Activated naive CD4-positive, alpha-beta T cell treated with anti-CD3 and anti-CD28 coated beads, Interleukin-2, amount 10 ng/mL, durations not matched to agents 7 days and 5 days (primary cell): ENCODE data around the gene KLHDC10.
"Not testable (repeated sequence)": the region's sequence is repeated elsewhere in the genome, so short reads cannot be mapped to it uniquely, and the experiment has no call there.

Source experiments
- CTCF ChIA-PET: fragments of 350-600 bp; sonication (Branson Sonifier 250); formaldehyde crosslinking; loops from one replicate; lab custom pipeline; 2021; ENCODE audit warnings: antibody characterized with exemption; lab: Charles Lee
- DNase-seq: peaks from one replicate; pipeline ENCODE4 v3.0.0-alpha.2; 2020
- H3K27ac Mint-ChIP-seq: one replicate; pipeline ENCODE4 v1.8.0; 2021; ENCODE audit warnings: mild to moderate bottlenecking, moderate library complexity, mixed read lengths
- H3K27me3 Mint-ChIP-seq: one replicate; pipeline ENCODE4 v1.8.0; 2021; ENCODE audit warnings: mild to moderate bottlenecking, mixed read lengths
- H3K36me3 Mint-ChIP-seq: one replicate; pipeline ENCODE4 v1.8.0; 2021; ENCODE audit warnings: mixed read lengths
- H3K4me1 Mint-ChIP-seq: one replicate; pipeline ENCODE4 v1.8.0; 2021; ENCODE audit warnings: mixed read lengths
- H3K4me3 Mint-ChIP-seq: one replicate; pipeline ENCODE4 v1.8.0; 2021; ENCODE audit warnings: mild to moderate bottlenecking, moderate library complexity, mixed read lengths
- H3K9me3 Mint-ChIP-seq: one replicate; pipeline ENCODE4 v1.8.0; 2021; ENCODE audit warnings: mixed read lengths

Gene KLHDC10

GRCh38 chr7:130114776-130115175, 44.4 kb downstream of the KLHDC10 start:
- Mint-ChIP-seq H3K27me3 (no peaks in the 10 kb centered on the region), H3K4me1 (no peaks in the 10 kb centered on the region), H3K4me3 (no peak overlapping the region), H3K27ac (no peak overlapping the region), H3K36me3 (peaks cover 11% of the 10 kb centered on the region), H3K9me3 (no peaks in the 10 kb centered on the region)
- no peak for DNase-seq
- CTCF ChIA-PET = interaction anchor here (0.6 kb wide), 1 partner anchor 11 kb away, joined by 3 read pairs; no protein-coding TSS in a partner anchor

DNA sequence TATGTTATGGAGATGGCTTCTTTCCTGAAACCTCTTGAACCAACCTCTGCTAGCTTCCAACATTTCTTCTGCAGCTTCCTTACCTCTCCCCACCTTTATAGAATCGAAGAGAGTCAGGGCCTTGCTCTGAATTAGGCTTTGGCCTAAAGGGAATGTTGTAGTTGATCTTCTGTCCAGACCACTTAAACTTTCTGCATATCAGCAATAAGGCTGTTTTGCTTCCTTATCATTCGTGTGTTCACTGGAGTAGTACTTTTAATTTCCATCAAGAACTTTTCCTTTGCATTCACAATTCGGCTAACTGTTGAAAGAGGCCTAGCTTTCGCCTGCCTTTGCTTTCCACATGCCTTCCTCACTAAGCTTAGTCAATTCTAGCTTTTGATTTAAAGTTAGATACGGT, 48.0 kb downstream of the KLHDC10 start:
- no peak overlapping the region for H3K4me3 Mint-ChIP-seq
- no peak for DNase-seq
- peaks cover 8% of the 10 kb centered on the region for H3K4me1 Mint-ChIP-seq
- H3K9me3 Mint-ChIP-seq = no peaks in the 10 kb centered on the region
- H3K27ac Mint-ChIP-seq = no peak overlapping the region
- CTCF ChIA-PET = no interaction called here
- H3K27me3 Mint-ChIP-seq = no peaks in the 10 kb centered on the region
- peaks cover 27% of the 10 kb centered on the region for H3K36me3 Mint-ChIP-seq

DNA sequence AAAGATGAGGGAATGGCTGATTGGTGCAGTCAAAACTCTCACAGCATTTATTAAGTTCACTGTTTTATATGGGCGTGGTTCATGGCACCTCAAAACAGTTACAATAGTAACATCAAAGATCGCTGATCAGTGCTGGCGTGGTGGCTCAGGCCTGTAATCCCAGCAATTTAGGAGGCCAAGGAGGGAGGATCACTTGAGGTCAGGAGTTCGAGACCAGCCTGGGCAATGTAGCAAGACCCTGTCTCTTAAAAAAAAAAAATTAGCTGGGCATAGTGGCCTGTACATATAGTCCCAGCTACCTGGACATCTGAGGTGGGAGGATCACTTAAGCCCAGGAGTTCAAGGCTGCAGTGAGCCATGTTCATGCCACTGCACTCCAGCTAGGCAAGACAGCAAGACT, 48.5 kb downstream of the KLHDC10 start:
- Mint-ChIP-seq H3K4me1 (peaks cover 8% of the 10 kb centered on the region), H3K9me3 (no peaks in the 10 kb centered on the region), H3K27ac (no peak overlapping the region), H3K27me3 (no peaks in the 10 kb centered on the region), H3K36me3 (peaks cover 30% of the 10 kb centered on the region), H3K4me3 (no peak overlapping the region)
- DNase-seq = no peak
- CTCF ChIA-PET = no interaction called here

- Mint-ChIP-seq H3K4me3 (no peak overlapping the region), H3K36me3 (peaks cover 38% of the 10 kb centered on the region), H3K9me3 (no peaks in the 10 kb centered on the region), H3K27ac (no peak overlapping the region), H3K4me1 (peaks cover 8% of the 10 kb centered on the region), H3K27me3 (no peaks in the 10 kb centered on the region)
- CTCF ChIA-PET = no interaction called here
- DNase-seq = no peak
Observed at GRCh38 chr7:130123501-130123900, 53.2 kb downstream of the KLHDC10 start.

GRCh38 chr7:130124711-130125110, 54.4 kb downstream of the KLHDC10 start:
- H3K27me3 Mint-ChIP-seq = no peaks in the 10 kb centered on the region
- peaks cover 8% of the 10 kb centered on the region for H3K4me1 Mint-ChIP-seq
- CTCF ChIA-PET = no interaction called here
- DNase-seq = no peak
- H3K9me3 Mint-ChIP-seq = no peaks in the 10 kb centered on the region
- H3K4me3 Mint-ChIP-seq = no peak overlapping the region
- H3K27ac Mint-ChIP-seq = no peak overlapping the region
- peaks cover 44% of the 10 kb centered on the region for H3K36me3 Mint-ChIP-seq

- not testable (repeated sequence) for H3K4me1 Mint-ChIP-seq, DNase-seq, H3K27ac Mint-ChIP-seq, H3K4me3 Mint-ChIP-seq, H3K27me3 Mint-ChIP-seq, H3K9me3 Mint-ChIP-seq
- peaks cover 44% of the 10 kb centered on the region for H3K36me3 Mint-ChIP-seq
- CTCF ChIA-PET = interaction anchor here (0.6 kb wide), 1 partner anchor 46 kb away, joined by 3 read pairs; no protein-coding TSS in a partner anchor
Observed at GRCh38 chr7:130126840-130127239, 56.5 kb downstream of the KLHDC10 start.

DNA sequence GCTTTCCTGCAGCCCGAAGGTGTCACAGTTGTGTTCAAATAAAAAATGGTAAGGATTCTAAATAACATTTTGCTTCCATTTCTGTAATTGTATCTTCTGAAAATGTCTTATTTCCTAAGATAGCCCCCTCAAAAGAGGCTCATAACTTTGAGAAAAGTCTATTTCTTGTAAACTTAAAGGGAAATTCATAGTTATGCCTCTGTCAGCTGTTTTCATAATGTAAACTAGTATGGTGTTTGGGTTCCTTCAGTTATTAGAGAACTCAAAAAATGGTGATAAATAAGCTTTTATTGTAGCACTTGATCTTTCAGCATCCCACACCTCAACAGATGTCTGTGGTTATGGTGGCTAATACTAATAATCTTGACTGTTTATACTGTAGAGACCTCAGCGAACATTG, 57.1 kb downstream of the KLHDC10 start:
- H3K4me3 Mint-ChIP-seq = no peak overlapping the region
- no peaks in the 10 kb centered on the region for H3K4me1 Mint-ChIP-seq
- no peak overlapping the region for H3K27ac Mint-ChIP-seq
- H3K9me3 Mint-ChIP-seq = no peaks in the 10 kb centered on the region
- H3K36me3 Mint-ChIP-seq = peaks cover 42% of the 10 kb centered on the region
- no peak for DNase-seq
- CTCF ChIA-PET = no interaction called here
- H3K27me3 Mint-ChIP-seq = no peaks in the 10 kb centered on the region

DNA sequence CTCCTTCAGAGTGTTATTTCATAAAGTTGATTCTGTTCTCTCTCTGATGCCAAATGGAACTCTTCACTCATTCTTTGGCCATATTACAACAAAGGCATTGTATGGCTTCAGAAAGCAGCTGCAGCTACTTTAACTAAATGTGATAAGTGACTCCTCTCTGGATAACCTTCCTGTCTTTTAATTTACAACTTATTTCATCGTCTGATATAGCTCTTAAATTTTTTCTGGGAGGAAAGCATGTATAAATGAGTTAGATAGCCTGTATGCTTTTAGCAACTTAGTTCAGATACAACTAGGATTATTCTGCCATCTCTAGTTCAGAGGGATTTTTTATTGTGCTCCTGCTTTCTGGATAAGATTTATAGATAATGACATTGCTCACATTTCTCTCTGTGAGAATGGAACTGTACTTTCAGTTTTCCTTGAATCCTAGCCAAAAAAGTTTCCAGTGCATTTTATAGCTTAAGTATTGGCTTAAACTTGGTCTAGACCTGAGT, 57.5 kb downstream of the KLHDC10 start:
- Mint-ChIP-seq H3K9me3 (no peaks in the 10 kb centered on the region), H3K27ac (no peak overlapping the region), H3K27me3 (no peaks in the 10 kb centered on the region), H3K36me3 (peaks cover 38% of the 10 kb centered on the region), H3K4me3 (no peak overlapping the region), H3K4me1 (no peaks in the 10 kb centered on the region)
- CTCF ChIA-PET = interaction anchor here (1.0 kb wide), 1 partner anchor 44 kb away, joined by 3 read pairs; no protein-coding TSS in a partner anchor
- DNase-seq = no peak

DNA sequence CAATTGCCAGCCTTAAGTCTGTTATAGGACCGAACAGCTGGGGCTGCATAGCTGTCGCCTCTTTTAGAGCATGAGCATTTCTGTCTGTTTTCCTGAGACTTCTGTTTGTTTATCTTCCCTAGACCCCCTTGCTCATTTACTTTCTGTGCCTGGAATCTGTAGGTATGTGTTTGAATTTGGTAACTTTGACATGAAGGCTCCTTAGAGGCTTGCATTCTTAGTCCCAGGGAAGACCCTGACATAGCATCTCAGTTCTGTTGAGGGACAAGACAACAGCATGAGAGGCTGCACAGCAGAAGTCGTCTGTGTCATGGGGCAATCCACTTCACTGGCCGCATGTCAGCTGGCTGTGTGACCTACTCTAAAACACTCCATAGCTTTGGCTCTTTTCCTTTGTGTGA, 58.7 kb downstream of the KLHDC10 start:
- H3K27me3 Mint-ChIP-seq = no peaks in the 10 kb centered on the region
- H3K27ac Mint-ChIP-seq = no peak overlapping the region
- CTCF ChIA-PET = interaction anchor here (1.0 kb wide), 1 partner anchor 45 kb away, joined by 3 read pairs; no protein-coding TSS in a partner anchor
- no peak for DNase-seq
- peaks cover 33% of the 10 kb centered on the region for H3K36me3 Mint-ChIP-seq
- no peaks in the 10 kb centered on the region for H3K9me3 Mint-ChIP-seq
- H3K4me3 Mint-ChIP-seq = no peak overlapping the region
- no peaks in the 10 kb centered on the region for H3K4me1 Mint-ChIP-seq

DNA sequence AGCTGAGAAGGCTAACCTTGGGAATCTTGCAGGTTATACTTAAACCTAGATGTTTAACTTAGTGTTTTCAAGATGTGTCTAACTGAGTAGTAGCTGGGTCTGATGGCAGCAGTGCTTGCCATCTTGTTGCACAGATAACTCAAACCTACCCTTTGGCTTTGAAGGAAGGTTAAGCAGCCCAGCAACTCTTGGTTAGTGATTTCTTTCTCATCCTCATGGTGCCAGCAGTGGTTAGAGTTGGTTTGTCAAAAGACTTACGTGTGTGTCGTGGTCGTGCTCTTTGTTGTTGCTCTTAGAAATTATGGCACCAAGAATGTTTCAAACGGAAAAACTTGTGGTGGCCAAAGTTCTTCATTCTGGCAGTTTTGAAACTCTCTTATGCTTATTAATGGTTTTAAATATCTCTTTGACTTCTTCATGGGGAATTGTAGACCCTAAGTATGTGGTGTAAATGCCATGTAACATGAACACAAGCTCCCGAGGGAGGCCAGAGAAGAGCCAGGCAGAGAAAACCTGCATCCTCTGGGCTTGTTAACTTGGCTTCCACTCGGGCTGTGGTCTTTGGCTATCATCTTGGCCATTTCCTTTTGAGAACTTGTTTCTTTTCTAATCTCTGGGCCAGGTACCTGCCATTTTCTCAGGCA, 61.0 kb downstream of the KLHDC10 start:
- CTCF ChIA-PET = interaction anchor here (0.6 kb wide), 1 partner anchor 61 kb away, joined by 3 read pairs; no protein-coding TSS in a partner anchor
- peaks cover 3% of the 10 kb centered on the region for H3K4me1 Mint-ChIP-seq
- no peaks in the 10 kb centered on the region for H3K27me3 Mint-ChIP-seq
- H3K27ac Mint-ChIP-seq = no peak overlapping the region
- no peak overlapping the region for H3K4me3 Mint-ChIP-seq
- H3K36me3 Mint-ChIP-seq = peaks cover 38% of the 10 kb centered on the region
- H3K9me3 Mint-ChIP-seq = no peaks in the 10 kb centered on the region
- no peak for DNase-seq

DNA sequence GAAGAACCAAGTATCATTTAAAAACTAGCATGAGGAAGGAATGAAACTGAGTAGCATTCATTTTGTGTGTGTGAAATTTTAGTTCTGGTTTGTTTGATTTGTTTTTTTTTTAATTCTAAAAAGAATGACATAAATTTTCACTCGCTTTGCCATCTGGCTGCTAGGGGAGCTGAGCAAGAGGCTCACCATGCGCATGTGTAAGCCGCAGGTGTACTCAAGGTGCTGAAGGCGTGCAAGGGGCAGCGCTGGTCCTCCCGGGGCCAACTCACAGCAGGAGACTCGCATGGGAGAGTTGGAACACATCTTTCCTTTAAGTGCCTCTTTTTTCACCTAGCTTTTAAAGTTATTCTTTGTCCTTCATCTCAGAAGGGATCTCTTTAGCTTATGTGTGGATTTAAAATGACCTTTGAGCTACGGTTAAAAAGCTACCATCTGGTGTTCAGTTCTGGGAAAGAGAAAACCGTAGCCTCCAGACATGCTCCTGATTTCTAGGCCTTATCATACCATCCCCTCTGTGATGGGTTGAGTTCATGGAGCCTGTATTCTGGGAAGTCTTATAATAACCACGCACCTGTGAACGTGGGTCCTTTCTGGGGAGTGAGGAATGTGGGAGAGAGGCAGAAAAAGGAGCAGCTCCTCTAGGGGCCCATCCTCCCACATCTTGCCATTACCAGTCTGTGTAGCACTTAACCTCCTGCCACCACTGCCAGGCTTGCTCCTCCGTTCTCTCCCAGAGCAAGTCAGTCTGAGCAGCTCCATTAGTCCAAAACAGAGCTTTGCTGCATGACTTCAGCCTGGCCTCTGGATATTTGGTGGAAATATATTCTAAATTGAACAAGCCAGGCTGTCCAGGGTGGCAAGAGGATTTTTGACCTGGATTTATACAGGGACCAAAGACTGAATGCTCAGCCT, 61.9 kb downstream of the KLHDC10 start:
- no peaks in the 10 kb centered on the region for H3K9me3 Mint-ChIP-seq
- H3K27ac Mint-ChIP-seq = no peak overlapping the region
- H3K36me3 Mint-ChIP-seq = peaks cover 35% of the 10 kb centered on the region

GRCh38 chr7:130133029-130133782, 62.9 kb downstream of the KLHDC10 start:
- peaks cover 34% of the 10 kb centered on the region for H3K36me3 Mint-ChIP-seq
- H3K27ac Mint-ChIP-seq = no peak overlapping the region
- CTCF ChIA-PET = interaction anchor here (1.6 kb wide), 1 partner anchor 8 kb away, joined by 3 read pairs; no protein-coding TSS in a partner anchor
- H3K27me3 Mint-ChIP-seq = no peaks in the 10 kb centered on the region
- peaks cover 9% of the 10 kb centered on the region for H3K4me1 Mint-ChIP-seq
- H3K4me3 Mint-ChIP-seq = no peak overlapping the region
- DNase-seq = no peak
- H3K9me3 Mint-ChIP-seq = no peaks in the 10 kb centered on the region

More for the DNA sequence above, 61.9 kb downstream of the KLHDC10 start:
- Mint-ChIP-seq H3K4me3 (no peak overlapping the region), H3K27me3 (no peaks in the 10 kb centered on the region), H3K4me1 (peaks cover 9% of the 10 kb centered on the region)
- no peak for DNase-seq
- CTCF ChIA-PET = interaction anchor here (0.6 to 1.6 kb wide), 2 partner anchors 9 to 62 kb away, joined by 3 read pairs; no protein-coding TSS in a partner anchor

DNA sequence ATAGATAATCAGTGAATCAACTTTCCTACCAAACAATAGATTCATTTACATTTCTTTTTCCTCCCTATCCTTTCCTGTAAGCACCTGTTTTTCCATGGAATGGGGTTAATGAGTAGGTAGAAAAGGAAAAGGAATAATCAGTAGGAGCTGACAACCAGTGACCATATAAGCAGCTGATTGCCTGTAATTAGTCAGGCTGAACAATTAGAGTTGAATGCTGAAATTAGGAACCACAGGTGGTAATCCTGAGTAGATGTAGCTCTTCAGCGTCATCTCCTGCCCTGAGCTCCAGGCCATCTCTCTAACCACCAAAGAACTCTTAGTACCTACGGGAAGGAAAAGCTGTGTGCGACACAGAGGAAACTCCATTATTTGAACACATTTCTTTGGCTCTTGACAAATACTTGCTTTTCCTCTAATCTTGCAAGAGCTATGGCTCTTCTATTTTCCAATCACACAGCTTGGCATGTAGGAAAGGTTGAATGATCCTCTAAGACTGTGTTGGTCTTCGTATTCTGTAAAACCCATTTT, 63.8 kb downstream of the KLHDC10 start:
- Mint-ChIP-seq H3K4me3 (no peak overlapping the region), H3K27me3 (no peaks in the 10 kb centered on the region), H3K27ac (no peak overlapping the region), H3K9me3 (no peaks in the 10 kb centered on the region), H3K36me3 (peaks cover 33% of the 10 kb centered on the region), H3K4me1 (peaks cover 9% of the 10 kb centered on the region)
- CTCF ChIA-PET = no interaction called here
- no peak for DNase-seq
